ENCODE data around the gene DMWD. TPM values are rescaled to one million over a fixed set of nuclear protein-coding genes. Genes with fewer than 3 reads are reported as not detected.

Gene DMWD
- total RNA-seq, 1 experiment from 2014 or later = 64.6 TPM

- no peaks in the 10 kb centered on the region for H3K9me3 ChIP-seq (ENCODE audit: control insufficient read depth, insufficient read depth, low read depth, low read length)
- ChIA-PET POLR2A (no interaction called here), CTCF (no interaction called here)
- H3K27ac ChIP-seq (ENCODE audit: low read length) = no peak overlapping the region
- no peaks in the 10 kb centered on the region for H3K4me1 ChIP-seq (ENCODE audit: control insufficient read depth, insufficient read depth, low read length)
- TF ChIP-seq, protein P1, sequence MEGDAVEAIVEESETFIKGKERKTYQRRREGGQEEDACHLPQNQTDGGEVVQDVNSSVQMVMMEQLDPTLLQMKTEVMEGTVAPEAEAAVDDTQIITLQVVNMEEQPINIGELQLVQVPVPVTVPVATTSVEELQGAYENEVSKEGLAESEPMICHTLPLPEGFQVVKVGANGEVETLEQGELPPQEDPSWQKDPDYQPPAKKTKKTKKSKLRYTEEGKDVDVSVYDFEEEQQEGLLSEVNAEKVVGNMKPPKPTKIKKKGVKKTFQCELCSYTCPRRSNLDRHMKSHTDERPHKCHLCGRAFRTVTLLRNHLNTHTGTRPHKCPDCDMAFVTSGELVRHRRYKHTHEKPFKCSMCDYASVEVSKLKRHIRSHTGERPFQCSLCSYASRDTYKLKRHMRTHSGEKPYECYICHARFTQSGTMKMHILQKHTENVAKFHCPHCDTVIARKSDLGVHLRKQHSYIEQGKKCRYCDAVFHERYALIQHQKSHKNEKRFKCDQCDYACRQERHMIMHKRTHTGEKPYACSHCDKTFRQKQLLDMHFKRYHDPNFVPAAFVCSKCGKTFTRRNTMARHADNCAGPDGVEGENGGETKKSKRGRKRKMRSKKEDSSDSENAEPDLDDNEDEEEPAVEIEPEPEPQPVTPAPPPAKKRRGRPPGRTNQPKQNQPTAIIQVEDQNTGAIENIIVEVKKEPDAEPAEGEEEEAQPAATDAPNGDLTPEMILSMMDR (IDR thresholded peaks at IDR 0.05) = no peak
- no peak for TF ChIP-seq SIN3A (IDR thresholded peaks at IDR 0.05; ENCODE audit: borderline replicate concordance, insufficient read depth, low read depth, low read length)
- TF ChIP-seq TCF7L2 (IDR thresholded peaks at IDR 0.05; ENCODE audit: low read depth, low read length) = no peak
- no peak for TF ChIP-seq REST (IDR thresholded peaks at IDR 0.05; ENCODE audit: insufficient read depth in 1 of 2, low read depth in 2 of 2, low read length in 1 of 2)
- TF ChIP-seq POLR2AphosphoS5 (IDR thresholded peaks at IDR 0.05; ENCODE audit: low read depth, low read length) = no peak
- H3K4me3 ChIP-seq (ENCODE audit: low read depth in 2 of 2, low read length in 2 of 2) = no peak overlapping the region
- intact Hi-C loops (cut with micrococcal nuclease; ENCODE audit: unreplicated experiment) = no loop called here
- DNase-seq (ENCODE audit: low read depth, low spot score) = no peak
- in situ Hi-C loops (cut with HindIII; ENCODE audit: low pct_unique_long_range_greater_than_20kb, low sequenced_read_pairs) = no loop called here
- no peaks in the 10 kb centered on the region for H3K36me3 ChIP-seq (ENCODE audit: control insufficient read depth, insufficient read depth, low read length)
- no peaks in the 10 kb centered on the region for H3K27me3 ChIP-seq (ENCODE audit: control insufficient read depth, insufficient read depth, low read length)
- no TSS peak for BruUV-seq (replicated peaks)
- no peak for ATAC-seq
These were observed 38.3 kb downstream of the DMWD start for GRCh38 chr19:45754323-45754722.

DNA sequence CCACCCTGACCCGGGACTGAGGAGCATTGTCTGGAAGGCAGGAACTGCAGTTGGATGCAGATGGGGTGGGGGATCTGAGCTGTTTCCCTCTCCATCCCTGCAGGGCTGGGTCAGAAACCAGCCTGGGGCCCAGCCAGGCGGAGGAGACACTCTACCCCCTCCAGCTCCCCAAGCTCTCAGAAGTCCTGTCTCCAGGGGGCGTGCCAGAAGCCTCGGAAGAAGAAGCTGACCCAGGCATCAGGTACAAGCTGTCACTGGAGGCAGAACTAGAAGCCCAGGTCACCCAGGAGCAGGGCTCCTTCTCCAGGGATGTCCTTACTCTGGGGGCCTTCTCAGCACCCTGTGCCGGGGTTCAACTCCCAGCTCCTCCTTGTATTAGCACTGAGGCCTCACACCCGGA is 39.1 kb downstream of the DMWD start:
- Histone ChIP-seq H3K9me3 (ENCODE audit: control insufficient read depth, insufficient read depth, low read depth, low read length) (no peaks in the 10 kb centered on the region), H3K27ac (ENCODE audit: low read length) (no peak overlapping the region), H3K4me3 (ENCODE audit: low read depth in 2 of 2, low read length in 2 of 2) (no peak overlapping the region), H3K27me3 (ENCODE audit: control insufficient read depth, insufficient read depth, low read length) (no peaks in the 10 kb centered on the region), H3K36me3 (ENCODE audit: control insufficient read depth, insufficient read depth, low read length) (no peaks in the 10 kb centered on the region), H3K4me1 (ENCODE audit: control insufficient read depth, insufficient read depth, low read length) (no peaks in the 10 kb centered on the region)
- POLR2A ChIA-PET = no interaction called here
- intact Hi-C loops (cut with micrococcal nuclease; ENCODE audit: unreplicated experiment) (no loop called here), in situ Hi-C loops (cut with HindIII; ENCODE audit: low pct_unique_long_range_greater_than_20kb, low sequenced_read_pairs) (no loop called here)
- DNase-seq (ENCODE audit: low read depth, low spot score) (no peak), ATAC-seq (no peak)
- CTCF ChIA-PET = no interaction called here
- BruUV-seq (replicated peaks) = no TSS peak
- TF ChIP-seq REST (IDR thresholded peaks at IDR 0.05; ENCODE audit: insufficient read depth in 1 of 2, low read depth in 2 of 2, low read length in 1 of 2) (no peak), SIN3A (IDR thresholded peaks at IDR 0.05; ENCODE audit: borderline replicate concordance, insufficient read depth, low read depth, low read length) (no peak), POLR2AphosphoS5 (IDR thresholded peaks at IDR 0.05; ENCODE audit: low read depth, low read length) (no peak), TCF7L2 (IDR thresholded peaks at IDR 0.05; ENCODE audit: low read depth, low read length) (no peak)
- TF ChIP-seq, protein P1 (IDR thresholded peaks at IDR 0.05) = no peak
